Lung (tissue), 12 donors: ENCODE results near the gene RAD17. TPM values are rescaled to one million over a fixed set of nuclear protein-coding genes. Genes with fewer than 3 reads are reported as not detected.

Source experiments
- ATAC-seq: fragments of 200-7000 bp; cut with Tn5 transposase; one replicate; pipeline ENCODE4 v1.9.1; 2020; ENCODE audit warnings: moderate number of reproducible peaks; ENCODE audit not compliant: insufficient read depth, low FRiP score
- DNase-seq, 3 donors: peaks; one replicate each; pipeline ENCODE4 v3.0.0-alpha.2; 2013 to 2017
- H3K27ac ChIP-seq, 2 donors: one replicate each; pipeline ENCODE4 v1.5.1; 2013; ENCODE audit warnings: mild to moderate bottlenecking in 2 of 2, moderate library complexity in 2 of 2, control low read depth in 1 of 2, inconsistent platforms in 1 of 2, low read depth in 1 of 2, low read length in 1 of 2
- H3K27me3 ChIP-seq, 3 donors: one replicate each; pipeline ENCODE4 v1.5.1; 2013; ENCODE audit warnings: low read length in 2 of 3; ENCODE audit not compliant: control insufficient read depth in 3 of 3, insufficient read depth in 3 of 3
- H3K36me3 ChIP-seq, 4 donors: one replicate each; pipeline ENCODE4 v1.5.1; 2013; ENCODE audit warnings: low read length in 4 of 4, mild to moderate bottlenecking in 1 of 4, moderate library complexity in 1 of 4; ENCODE audit not compliant: control insufficient read depth in 4 of 4, insufficient read depth in 4 of 4
- H3K4me1 ChIP-seq, 5 donors: one replicate each; pipeline ENCODE4 v1.5.1; 2013; ENCODE audit warnings: low read length in 5 of 5, mild to moderate bottlenecking in 2 of 5, moderate library complexity in 1 of 5; ENCODE audit not compliant: control insufficient read depth in 5 of 5, insufficient read depth in 5 of 5
- H3K4me3 ChIP-seq: one replicate; pipeline ENCODE4 v1.5.1; 2013; ENCODE audit warnings: mild to moderate bottlenecking, control low read depth, moderate library complexity
- H3K9ac ChIP-seq, 2 donors: one replicate each; pipeline ENCODE4 v1.5.1; 2013; ENCODE audit warnings: low read length in 2 of 2, control low read depth in 1 of 2; ENCODE audit not compliant: insufficient read depth in 1 of 2
- H3K9me3 ChIP-seq, 4 donors: one replicate each; pipeline ENCODE4 v1.5.1; 2013; ENCODE audit warnings: low read length in 3 of 4, mild to moderate bottlenecking in 1 of 4, moderate library complexity in 1 of 4; ENCODE audit not compliant: control insufficient read depth in 4 of 4, insufficient read depth in 3 of 4
- CTCF ChIP-seq: IDR thresholded peaks from 2 replicates; pipeline ENCODE4 v1.5.1; 2012; ENCODE audit warnings: mild to moderate bottlenecking; ENCODE audit errors: control extremely low read depth, extremely low read depth
- WGBS, 2 donors: extraction: QIAGEN DNeasy Blood & Tissue Kit; methylation state at CpG; one replicate each; pipeline ENCODE4 v1.1.7; 2013; 5-methylcytosine and 5-hydroxymethylcytosine counted together
- polyA plus RNA-seq, 2 donors: library from polyadenylated mRNA; stranded (reverse); fragments of 200-250 nt; gene quantifications; one replicate each; pipeline ENCODE4 v1.2.1, GENCODE V29; 2013
- total RNA-seq, 2 donors: library from RNA; depleted of rRNA in 1 of 2; stranded (reverse); fragments of >200 nt in 1 of 2; gene quantifications; one replicate each; pipeline ENCODE4 v1.2.1, GENCODE V29; 2014 to 2021
- donor health status: control.
- donor health status: control.
- donor health status: Bipolar disorder and iron deficiency.
- donor health status: healthy.
- donor health status: DM: yes; HTN: yes; CAD: no.

Gene RAD17
- total and polyA plus RNA-seq, 4 donors = 10.0 to 39.8 (median 14.7) TPM

GRCh38 chr5:69341520-69342161 is 28.0 kb upstream of the RAD17 start:
- H3K27ac ChIP-seq = no peak overlapping the region
- no peak for ATAC-seq
- no peaks in the 10 kb centered on the region for H3K4me1 ChIP-seq

GRCh38 chr5:69343083-69343482 is 26.5 kb upstream of the RAD17 start:
- WGBS, 2 donors = 86 to 91% methylated on average over 1 of the region's 1 CpG
- no peak for DNase-seq
- Histone ChIP-seq H3K27ac (no peak overlapping the region), H3K27me3 (no peaks in the 10 kb centered on the region), H3K4me3 (no peak overlapping the region), H3K4me1 (no peaks in the 10 kb centered on the region), H3K36me3 (no peaks in the 10 kb centered on the region), H3K9ac (no peak overlapping the region), H3K9me3 (no peaks in the 10 kb centered on the region)
- ATAC-seq = no peak
- TF ChIP-seq CTCF = no peak

More at GRCh38 chr5:69341520-69342161, 28.0 kb upstream of the RAD17 start:
- TF ChIP-seq CTCF = no peak
- no peaks in the 10 kb centered on the region for H3K27me3 ChIP-seq
- H3K9me3 ChIP-seq = no peaks in the 10 kb centered on the region
- 91 to 92% methylated on average over 4 of the region's 4 CpGs for WGBS, 2 donors
- H3K36me3 ChIP-seq = no peaks in the 10 kb centered on the region
- no peak for DNase-seq
- no peak overlapping the region for H3K9ac ChIP-seq
- H3K4me3 ChIP-seq = no peak overlapping the region

- Histone ChIP-seq H3K4me1 (no peaks in the 10 kb centered on the region), H3K27ac (no peak overlapping the region), H3K36me3 (peaks cover 9 to 21% (median 14%) of the 10 kb centered on the region in 4 donors), H3K9me3 (peaks cover 0 to 5% (median 0%) of the 10 kb centered on the region in 4 donors), H3K4me3 (no peak overlapping the region), H3K9ac (no peak overlapping the region), H3K27me3 (no peaks in the 10 kb centered on the region)
- TF ChIP-seq CTCF = no peak
- ATAC-seq (no peak), DNase-seq (no peak)
These were observed 19.0 kb upstream of the RAD17 start for GRCh38 chr5:69350664-69351063.

GRCh38 chr5:69359699-69360098 is 9.9 kb upstream of the RAD17 start:
- peaks cover 0 to 3% (median 0%) of the 10 kb centered on the region in 5 donors for H3K4me1 ChIP-seq
- ATAC-seq = no peak
- no peaks in the 10 kb centered on the region for H3K27me3 ChIP-seq
- WGBS, 2 donors = 89 to 91% methylated on average over 3 of the region's 3 CpGs
- DNase-seq = no peak
- TF ChIP-seq CTCF = no peak
- H3K27ac ChIP-seq = no peak overlapping the region
- no peaks in the 10 kb centered on the region for H3K9me3 ChIP-seq
- H3K36me3 ChIP-seq = peaks cover 8 to 15% (median 11%) of the 10 kb centered on the region in 4 donors
- H3K9ac ChIP-seq = no peak overlapping the region
- H3K4me3 ChIP-seq = no peak overlapping the region
